Measurements from ENCODE around the gene LBP.
"Not testable (repeated sequence)": the region's sequence is repeated elsewhere in the genome, so short reads cannot be mapped to it uniquely, and the experiment has no call there.

LBP gene

GRCh38 chr20:38324159-38324558 is 22.1 kb upstream of the LBP start:
- TF ChIP-seq TAF1 (IDR thresholded peaks at IDR 0.05; ENCODE audit: borderline replicate concordance, low read depth, low read length), result no peak
- no peak for TF ChIP-seq POLR2A (IDR thresholded peaks at IDR 0.05; ENCODE audit: low read depth, low read length)
- TF ChIP-seq POLR2AphosphoS5 (IDR thresholded peaks at IDR 0.05; ENCODE audit: low read depth, low read length), result no peak
- DNase-seq (ENCODE audit: insufficient read length) (no peak), FAIRE-seq (no peak)

- DNase-seq (ENCODE audit: insufficient read length) (no peak), FAIRE-seq (no peak)
These were observed 21.1 kb upstream of the LBP start for GRCh38 chr20:38325167-38325566.

GRCh38 chr20:38325905-38326304 is 20.4 kb upstream of the LBP start:
- TF ChIP-seq POLR2A (IDR thresholded peaks at IDR 0.05; ENCODE audit: low read depth, low read length) (no peak), POLR2AphosphoS5 (IDR thresholded peaks at IDR 0.05; ENCODE audit: low read depth, low read length) (no peak), TAF1 (IDR thresholded peaks at IDR 0.05; ENCODE audit: borderline replicate concordance, low read depth, low read length) (no peak)
- DNase-seq (ENCODE audit: insufficient read length) (no peak), FAIRE-seq (no peak)

More at GRCh38 chr20:38325167-38325566, 21.1 kb upstream of the LBP start:
- no peak for TF ChIP-seq POLR2AphosphoS5 (IDR thresholded peaks at IDR 0.05; ENCODE audit: low read depth, low read length)
- TF ChIP-seq TAF1 (IDR thresholded peaks at IDR 0.05; ENCODE audit: borderline replicate concordance, low read depth, low read length), result no peak
- no peak for TF ChIP-seq POLR2A (IDR thresholded peaks at IDR 0.05; ENCODE audit: low read depth, low read length)

GRCh38 chr20:38326309-38326708 is 20.0 kb upstream of the LBP start:
- no peak for TF ChIP-seq POLR2AphosphoS5 (IDR thresholded peaks at IDR 0.05; ENCODE audit: low read depth, low read length)
- no peak for TF ChIP-seq TAF1 (IDR thresholded peaks at IDR 0.05; ENCODE audit: borderline replicate concordance, low read depth, low read length)
- TF ChIP-seq POLR2A (IDR thresholded peaks at IDR 0.05; ENCODE audit: low read depth, low read length), result no peak
- FAIRE-seq (no peak), DNase-seq (ENCODE audit: insufficient read length) (no peak)

- no peak for DNase-seq (ENCODE audit: insufficient read length)
- no peak for FAIRE-seq
- TF ChIP-seq TAF1 (IDR thresholded peaks at IDR 0.05; ENCODE audit: borderline replicate concordance, low read depth, low read length) (no peak), POLR2AphosphoS5 (IDR thresholded peaks at IDR 0.05; ENCODE audit: low read depth, low read length) (no peak), POLR2A (IDR thresholded peaks at IDR 0.05; ENCODE audit: low read depth, low read length) (no peak)
These were observed 15.6 kb upstream of the LBP start for GRCh38 chr20:38330638-38331037.

GRCh38 chr20:38331245-38331644 is 15.0 kb upstream of the LBP start:
- DNase-seq (ENCODE audit: insufficient read length) (no peak), FAIRE-seq (no peak)
- TF ChIP-seq TAF1 (IDR thresholded peaks at IDR 0.05; ENCODE audit: borderline replicate concordance, low read depth, low read length) (no peak), POLR2AphosphoS5 (IDR thresholded peaks at IDR 0.05; ENCODE audit: low read depth, low read length) (no peak), POLR2A (IDR thresholded peaks at IDR 0.05; ENCODE audit: low read depth, low read length) (no peak)

- TF ChIP-seq TAF1 (IDR thresholded peaks at IDR 0.05; ENCODE audit: borderline replicate concordance, low read depth, low read length) (no peak), POLR2A (IDR thresholded peaks at IDR 0.05; ENCODE audit: low read depth, low read length) (no peak), POLR2AphosphoS5 (IDR thresholded peaks at IDR 0.05; ENCODE audit: low read depth, low read length) (no peak)
- FAIRE-seq (no peak), DNase-seq (ENCODE audit: insufficient read length) (no peak)
These were observed 14.5 kb upstream of the LBP start for GRCh38 chr20:38331814-38332213.

- DNase-seq (ENCODE audit: insufficient read length) (no peak), FAIRE-seq (no peak)
- TF ChIP-seq POLR2A (IDR thresholded peaks at IDR 0.05; ENCODE audit: low read depth, low read length) (no peak), POLR2AphosphoS5 (IDR thresholded peaks at IDR 0.05; ENCODE audit: low read depth, low read length) (no peak), TAF1 (IDR thresholded peaks at IDR 0.05; ENCODE audit: borderline replicate concordance, low read depth, low read length) (no peak)
These were observed 12.3 kb upstream of the LBP start for GRCh38 chr20:38334016-38334415.

- DNase-seq (ENCODE audit: insufficient read length), result no peak
- FAIRE-seq, result no peak
- no peak for TF ChIP-seq TAF1 (IDR thresholded peaks at IDR 0.05; ENCODE audit: borderline replicate concordance, low read depth, low read length)
- TF ChIP-seq POLR2AphosphoS5 (IDR thresholded peaks at IDR 0.05; ENCODE audit: low read depth, low read length), result no peak
- no peak for TF ChIP-seq POLR2A (IDR thresholded peaks at IDR 0.05; ENCODE audit: low read depth, low read length)
These were observed 9.6 kb upstream of the LBP start for GRCh38 chr20:38336726-38337125.

GRCh38 chr20:38337561-38338140 is 8.6 kb upstream of the LBP start:
- no peak for DNase-seq (ENCODE audit: insufficient read length)
- no peak for FAIRE-seq
- no peak for TF ChIP-seq TAF1 (IDR thresholded peaks at IDR 0.05; ENCODE audit: borderline replicate concordance, low read depth, low read length)
- TF ChIP-seq POLR2AphosphoS5 (IDR thresholded peaks at IDR 0.05; ENCODE audit: low read depth, low read length), result no peak
- no peak for TF ChIP-seq POLR2A (IDR thresholded peaks at IDR 0.05; ENCODE audit: low read depth, low read length)

GRCh38 chr20:38338849-38339520 is 7.3 kb upstream of the LBP start:
- FAIRE-seq, result no peak
- DNase-seq (ENCODE audit: insufficient read length), result no peak
- TF ChIP-seq POLR2AphosphoS5 (IDR thresholded peaks at IDR 0.05; ENCODE audit: low read depth, low read length), result no peak
- no peak for TF ChIP-seq TAF1 (IDR thresholded peaks at IDR 0.05; ENCODE audit: borderline replicate concordance, low read depth, low read length)

- not testable (repeated sequence) for FAIRE-seq; DNase-seq (ENCODE audit: insufficient read length)
These were observed 6.8 kb upstream of the LBP start for GRCh38 chr20:38339521-38339896.
